ENCODE measurements around the gene STUM.
A peak's percentile ranks its signal among the peaks of the same experiment; 100 is the strongest.
"Not testable (repeated sequence)": the region's sequence is repeated elsewhere in the genome, so short reads cannot be mapped to it uniquely, and the experiment has no call there.

STUM gene

GRCh38 chr1:226603858-226604559 is 55.4 kb downstream of the STUM start:
- DNase-seq (ENCODE audit: low read depth in 2 of 2): no peak

DNA sequence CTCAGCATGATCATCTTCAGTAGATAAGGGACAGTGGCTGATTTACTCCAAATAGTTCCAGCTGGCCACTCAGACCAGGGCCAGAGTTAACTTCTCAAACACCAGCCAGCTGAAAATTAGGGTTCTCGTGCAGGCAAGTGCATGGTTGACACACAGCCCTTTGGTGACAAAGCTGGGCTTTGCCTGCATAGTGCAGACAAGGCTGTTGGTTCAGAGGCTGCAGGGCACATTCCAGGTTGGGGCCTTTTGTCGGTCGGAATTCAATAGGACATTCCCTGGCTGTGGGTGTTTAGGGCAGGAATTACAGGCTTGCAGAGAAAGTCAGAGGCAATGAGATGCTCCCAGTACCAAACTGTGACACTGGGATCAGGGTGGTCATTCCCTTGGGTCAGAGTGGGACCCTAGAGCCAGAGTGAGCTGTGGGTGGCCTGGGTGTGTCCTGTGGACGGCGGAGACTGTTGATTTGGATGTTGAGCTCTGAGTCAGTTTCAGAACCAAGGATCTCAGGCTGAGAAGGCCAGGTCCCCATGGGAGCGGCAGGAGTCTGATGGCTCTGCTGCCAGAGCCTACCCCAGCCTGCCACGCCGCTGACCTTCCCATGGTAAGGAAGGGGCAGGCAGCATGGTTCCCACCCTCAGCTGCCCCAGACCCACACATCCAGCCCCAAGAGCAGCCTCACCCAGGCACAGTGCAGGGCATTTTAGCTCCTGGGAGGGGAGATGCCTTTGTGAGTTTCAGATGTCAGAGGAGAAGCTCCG is 56.2 kb downstream of the STUM start:
- no peak for DNase-seq (ENCODE audit: low read depth in 2 of 2)

DNA sequence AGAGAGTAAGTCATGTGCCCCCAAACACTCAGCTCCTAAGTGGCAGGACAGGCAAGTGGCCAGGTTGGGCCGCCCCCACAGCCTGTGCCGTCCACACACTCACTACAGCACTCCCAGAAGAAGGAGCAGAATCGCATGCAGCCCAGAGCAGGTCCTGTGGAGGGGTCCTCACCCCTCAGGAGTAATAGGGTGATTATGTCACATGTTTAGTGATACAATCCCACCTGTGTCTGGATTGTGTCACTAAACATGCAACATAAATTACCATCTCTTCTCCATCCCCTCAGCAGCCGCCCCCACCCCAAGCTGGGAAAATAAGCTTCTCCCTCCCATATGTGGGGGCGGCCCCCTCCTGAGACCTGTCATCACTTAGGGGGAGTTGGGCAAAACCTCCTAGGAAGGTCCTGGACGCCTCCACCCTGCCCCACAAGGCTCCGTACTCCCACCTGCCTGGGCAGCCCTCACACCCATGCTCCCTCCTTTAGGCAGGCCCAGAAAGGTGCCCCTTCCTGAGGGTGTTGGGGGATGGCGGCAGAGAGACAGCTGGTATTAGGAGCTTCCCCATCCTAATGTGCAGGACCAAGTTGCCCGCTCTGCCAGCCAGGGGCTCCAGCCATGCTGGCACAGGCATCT is 56.9 kb downstream of the STUM start:
- no peak for DNase-seq (ENCODE audit: low read depth in 2 of 2)

DNA sequence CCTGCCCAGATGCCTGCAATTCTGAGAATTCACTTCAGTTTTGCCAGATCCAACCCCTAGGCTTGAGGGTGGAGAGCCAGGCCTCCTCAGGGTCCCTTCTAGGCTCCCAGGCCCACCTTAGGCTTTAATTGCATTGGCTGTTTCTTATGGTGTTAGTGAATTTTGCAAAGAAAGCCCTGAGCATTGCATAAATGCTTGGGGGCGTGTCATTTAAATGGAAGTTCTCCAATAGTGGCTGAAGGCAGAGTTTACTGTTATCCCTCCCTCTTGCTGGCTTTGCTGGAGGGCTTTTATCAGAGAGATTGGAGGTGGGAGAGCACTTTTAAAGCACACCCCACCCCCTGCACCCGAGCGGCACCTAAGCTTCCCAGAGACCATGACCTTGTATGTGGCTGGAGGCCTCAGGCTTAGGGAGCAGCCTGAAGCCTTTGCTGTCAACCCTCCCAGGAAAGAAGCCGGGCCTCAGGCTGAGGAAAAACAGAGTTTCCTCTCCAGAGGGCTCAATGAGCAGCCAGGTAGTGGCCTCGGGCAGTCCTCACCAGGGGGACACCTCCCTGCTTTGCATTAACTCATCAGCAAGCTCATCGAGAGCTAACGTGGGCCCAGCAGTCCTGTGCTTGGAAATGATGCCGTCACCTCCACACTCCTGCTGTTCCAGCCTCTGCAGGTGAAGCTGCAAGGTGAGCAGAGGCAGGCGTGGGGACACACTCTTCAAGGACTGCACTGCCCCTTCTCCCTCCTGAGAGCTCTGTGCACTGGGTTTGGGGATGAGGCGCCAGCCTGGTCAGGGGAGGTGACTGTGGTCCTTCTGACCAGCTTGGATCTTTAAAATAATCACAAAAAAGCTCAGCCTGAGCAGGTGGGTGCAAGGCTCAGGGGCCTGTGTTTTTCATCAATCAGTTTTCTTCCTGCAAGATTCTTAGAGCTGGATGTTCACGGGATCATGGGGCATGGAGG is 58.0 kb downstream of the STUM start:
- DNase-seq (ENCODE audit: low read depth in 2 of 2): no peak

GRCh38 chr1:226607268-226607660 is 58.7 kb downstream of the STUM start:
- DNase-seq (ENCODE audit: low read depth in 2 of 2): no peak

- DNase-seq (ENCODE audit: low read depth in 2 of 2): no peak
Observed at GRCh38 chr1:226607821-226608220, 59.3 kb downstream of the STUM start.

DNA sequence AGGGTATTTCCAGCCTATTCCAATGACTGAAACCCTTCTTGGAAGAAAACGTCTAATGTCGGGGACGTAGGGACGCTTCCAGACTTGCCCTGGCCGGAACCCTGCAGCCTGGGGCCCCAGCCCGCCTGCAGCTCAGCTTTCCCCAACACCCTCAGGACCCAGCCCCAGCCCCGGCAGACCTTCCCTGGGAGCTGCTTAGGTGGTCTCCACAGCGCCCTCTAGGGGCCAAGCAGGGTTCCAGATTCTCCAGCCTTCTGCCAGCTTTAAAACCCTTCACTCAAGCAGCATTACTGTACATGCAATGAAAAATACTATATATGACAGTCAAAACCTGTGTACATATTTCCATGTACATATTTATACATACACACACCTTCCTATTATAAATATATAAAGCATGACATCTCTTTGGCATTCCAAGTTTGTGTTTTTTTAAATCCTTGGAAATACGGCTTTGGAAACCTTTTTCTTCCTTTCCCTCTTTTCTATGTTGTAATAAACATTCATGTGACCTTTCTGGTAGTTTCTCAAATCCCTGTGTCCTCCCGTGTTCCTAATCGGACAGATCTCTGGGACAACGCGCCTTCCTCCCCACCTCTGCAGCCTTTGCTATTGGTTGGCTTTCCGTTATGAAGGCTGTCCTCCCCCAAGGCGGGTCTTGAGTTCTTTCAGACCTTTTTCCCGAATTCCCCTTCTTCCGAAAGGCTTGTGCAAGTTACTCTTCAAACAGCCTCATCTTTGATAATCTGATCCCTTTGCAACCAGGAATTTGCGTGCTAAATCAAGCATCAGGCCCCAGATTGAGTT is 60.3 kb downstream of the STUM start:
- peak; percentile 44 to 56 for DNase-seq (ENCODE audit: low read depth in 2 of 2)

DNA sequence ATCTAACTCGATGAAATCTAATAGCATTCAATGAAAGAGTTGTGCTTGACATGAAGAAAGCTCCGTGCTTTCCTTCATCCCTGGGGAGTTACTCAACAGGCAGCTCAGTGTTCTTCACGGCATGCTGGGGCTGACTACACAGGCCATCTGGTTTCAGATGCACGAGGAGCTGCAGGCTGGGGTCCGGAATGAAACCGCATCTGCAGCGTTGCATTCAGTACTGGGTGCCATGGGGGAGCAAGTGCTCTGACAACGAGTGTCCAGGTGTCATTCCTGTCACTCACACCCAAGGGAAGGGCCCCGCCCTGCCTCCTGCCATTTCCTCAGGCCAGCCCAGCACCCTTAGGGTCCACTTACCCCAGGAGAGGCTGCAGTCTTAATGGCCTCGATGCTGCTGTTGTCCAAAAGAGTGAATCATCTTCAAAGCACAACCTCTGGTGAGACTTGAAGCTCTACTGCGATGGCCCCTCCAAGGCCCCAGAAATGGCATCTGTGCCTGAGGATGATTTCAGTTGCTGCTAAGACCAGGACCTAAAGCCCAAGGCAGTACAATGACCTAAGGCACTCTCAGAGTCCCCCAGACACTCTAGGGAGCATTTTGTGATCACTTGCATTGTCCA is 61.4 kb downstream of the STUM start:
- DNase-seq (ENCODE audit: low read depth in 2 of 2): no peak

- no peak for DNase-seq (ENCODE audit: low read depth in 2 of 2)
Observed at GRCh38 chr1:226610671-226611070, 62.1 kb downstream of the STUM start.

DNA sequence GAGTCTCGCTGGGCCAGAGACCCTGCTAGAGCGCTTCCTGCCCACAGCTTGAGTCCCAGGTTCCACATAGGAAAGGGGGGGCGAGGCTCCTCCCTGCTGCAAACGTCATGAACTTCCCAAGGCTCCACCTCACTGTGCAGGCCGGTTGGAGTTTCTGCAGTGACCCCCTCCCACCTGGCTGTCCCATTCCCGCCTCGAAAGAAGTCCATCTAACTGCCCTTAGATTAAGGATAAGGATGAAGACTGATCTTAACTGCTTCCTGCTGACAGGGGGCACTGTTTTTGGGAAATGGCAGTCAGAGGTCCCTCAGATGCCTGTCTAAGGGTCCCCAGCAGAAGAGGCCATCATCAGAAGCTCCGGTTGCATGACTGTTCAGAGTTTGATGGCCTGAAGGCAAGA is 62.7 kb downstream of the STUM start:
- DNase-seq (ENCODE audit: low read depth in 2 of 2): no peak

GRCh38 chr1:226611980-226612379 is 63.4 kb downstream of the STUM start:
- DNase-seq (ENCODE audit: low read depth in 2 of 2): not testable (repeated sequence)

DNA sequence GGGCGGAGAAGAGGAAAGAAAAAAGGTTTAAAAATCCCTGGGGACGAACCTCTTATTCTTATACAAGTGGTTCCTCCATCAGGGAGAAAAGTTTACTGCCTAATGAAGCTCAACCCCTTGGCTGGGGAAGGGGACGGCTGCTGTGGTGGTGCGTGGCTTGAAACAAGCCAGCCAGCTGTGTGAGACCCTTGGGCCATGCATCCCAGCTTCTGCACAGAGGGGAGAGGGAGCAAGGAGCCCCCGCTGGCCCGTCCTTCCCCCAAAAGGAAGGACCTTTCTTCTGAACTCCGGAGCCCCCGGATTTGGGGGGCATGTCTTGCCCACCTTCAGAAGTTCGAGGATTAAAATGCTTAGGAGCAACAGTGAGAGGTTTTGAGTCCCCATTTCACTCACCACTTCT is 67.3 kb downstream of the STUM start:
- DNase-seq (ENCODE audit: low read depth in 2 of 2): no peak

GRCh38 chr1:226616636-226617035 is 68.1 kb downstream of the STUM start:
- no peak for DNase-seq (ENCODE audit: low read depth in 2 of 2)

DNA sequence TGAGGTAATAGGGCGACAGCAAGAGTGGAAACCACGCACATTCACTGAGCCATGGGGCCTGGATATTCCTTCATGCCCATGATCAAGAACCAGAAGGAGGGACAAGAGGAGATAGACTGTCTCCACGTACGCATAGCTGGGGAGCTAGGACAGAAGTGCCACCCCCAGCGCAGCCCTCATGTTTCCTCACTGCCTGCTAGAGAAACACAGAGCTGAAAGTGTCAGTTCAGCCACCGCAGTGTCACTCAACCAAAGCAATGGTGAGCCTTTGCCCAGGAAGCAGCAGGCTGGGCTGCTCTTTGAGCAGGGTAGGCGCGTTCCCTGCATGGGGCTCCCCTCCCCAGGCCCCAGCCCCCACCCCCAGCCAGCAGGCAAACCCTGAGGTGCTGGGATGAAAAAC is 68.5 kb downstream of the STUM start:
- no peak for DNase-seq (ENCODE audit: low read depth in 2 of 2)

- not testable (repeated sequence) for DNase-seq (ENCODE audit: low read depth in 2 of 2)
Observed at GRCh38 chr1:226617719-226618118, 69.2 kb downstream of the STUM start.

DNA sequence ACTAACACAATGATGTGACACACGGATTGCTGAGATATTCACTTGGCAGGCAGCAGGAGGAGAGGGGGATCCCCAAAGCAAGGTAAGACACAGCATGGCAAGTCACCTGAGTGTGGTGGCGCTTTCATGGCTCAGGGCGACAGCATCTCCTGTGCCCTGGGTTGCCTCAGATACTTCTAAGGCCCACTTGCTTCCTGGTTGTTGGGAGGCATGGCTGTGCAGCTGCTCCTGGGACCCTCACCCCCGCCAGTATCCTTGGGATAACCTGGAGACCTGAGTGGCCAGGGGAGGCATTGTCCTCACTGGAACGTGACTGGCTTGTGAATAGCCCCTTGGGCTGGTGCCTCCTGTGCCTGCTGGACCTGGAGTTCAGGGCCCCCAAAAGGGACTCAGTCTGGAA is 69.8 kb downstream of the STUM start:
- DNase-seq (ENCODE audit: low read depth in 2 of 2): no peak

GRCh38 chr1:226619031-226619430 is 70.5 kb downstream of the STUM start:
- DNase-seq (ENCODE audit: low read depth in 2 of 2): no peak

DNA sequence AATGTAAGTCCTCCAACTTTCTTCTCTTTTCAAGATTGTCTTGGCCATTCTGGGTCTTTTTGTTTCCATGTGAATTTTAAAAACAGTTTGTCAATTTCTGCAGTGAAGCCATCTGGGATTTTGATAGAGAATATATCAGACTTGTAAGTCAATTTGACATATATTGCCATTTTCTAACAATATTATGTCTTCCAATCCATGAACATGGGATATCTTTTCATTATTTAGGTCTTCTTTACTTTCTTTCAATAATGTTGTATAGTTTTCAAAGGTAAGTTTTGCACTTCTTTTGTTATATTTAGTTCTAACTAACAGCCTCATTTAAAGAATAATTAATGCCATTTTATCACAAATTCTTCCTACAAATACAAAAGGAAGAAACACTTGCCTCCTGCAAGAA is 73.4 kb downstream of the STUM start:
- no peak for DNase-seq (ENCODE audit: low read depth in 2 of 2)

GRCh38 chr1:226624526-226624925 is 76.0 kb downstream of the STUM start:
- DNase-seq (ENCODE audit: low read depth in 2 of 2): no peak

DNA sequence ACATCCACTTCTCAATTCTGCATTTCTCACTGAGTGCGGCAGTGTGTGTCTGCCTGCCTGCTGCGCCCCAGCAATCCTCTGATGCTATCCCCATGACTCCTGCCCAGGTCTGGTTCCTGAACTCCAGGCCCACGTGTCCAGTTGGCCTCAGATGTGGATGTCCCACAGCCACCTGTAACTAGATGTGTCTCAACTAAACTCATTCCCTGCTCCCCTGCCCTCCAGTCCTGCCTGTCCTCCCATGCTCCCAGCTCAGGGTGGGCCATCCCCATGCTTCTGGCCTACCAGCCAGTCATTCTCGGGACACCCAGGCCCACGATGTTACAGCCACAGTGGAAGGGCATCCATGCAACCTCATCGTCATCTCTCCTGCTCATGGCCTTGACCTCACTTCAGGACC is 76.8 kb downstream of the STUM start:
- DNase-seq (ENCODE audit: low read depth in 2 of 2): no peak

All from stimulated activated CD4-positive, alpha-beta T cell treated with anti-CD3 and anti-CD28 coated beads, Interleukin-15, amount 100 ng/mL, for 48 hours (primary cell).